B cell (primary cell): ENCODE measurements around the gene F13B. TPM values are rescaled to one million over a fixed set of nuclear protein-coding genes. Genes with fewer than 3 reads are reported as not detected.
"Not testable (repeated sequence)": the region's sequence is repeated elsewhere in the genome, so short reads cannot be mapped to it uniquely, and the experiment has no call there.

Experiments used
- ATAC-seq: fragments of 200-7000 bp; cut with Tn5 transposase; one replicate; pipeline ENCODE4 v1.10.0; 2021; ENCODE audit warnings: low read depth, mild to moderate bottlenecking, moderate number of reproducible peaks, moderate library complexity
- CTCF ChIA-PET: fragments of 350-600 bp; sonication (Branson Sonifier 250); formaldehyde crosslinking; loops from one replicate; lab custom pipeline; 2021; ENCODE audit warnings: antibody characterized with exemption, inconsistent platforms; lab: Charles Lee
- POLR2A ChIA-PET: fragments of 350-600 bp; sonication (Branson Sonifier 250); formaldehyde crosslinking; loops from one replicate; lab custom pipeline; 2021; ENCODE audit warnings: antibody characterized with exemption; lab: Charles Lee
- DNase-seq: peaks from one replicate; pipeline ENCODE4 v3.0.0; 2013
- H2AFZ ChIP-seq: 2 replicates; pipeline ENCODE4 v1.6.1; 2012; ENCODE audit warnings: mild to moderate bottlenecking, low read depth, low read length; ENCODE audit not compliant: insufficient read depth, poor library complexity, severe bottlenecking
- H3K27ac ChIP-seq, 2 donors: 1 replicate in 1 of 2; 2 replicates in 1 of 2; pipeline ENCODE4 v1.5.1; 2012 to 2013; ENCODE audit warnings: low read length in 2 of 2, mild to moderate bottlenecking in 2 of 2, moderate library complexity in 1 of 2
- H3K27me3 ChIP-seq, 4 experiments: fragments of 200-600 bp in 1 of 4; sonication (generic) in 1 of 4; replicated peaks in 1 of 4; 1 replicate in 2 of 4; 2 replicates in 2 of 4; pipeline versions ENCODE4 v1.6.1 to v1.7.0; 2013 to 2016; ENCODE audit warnings: low read length in 3 of 4, mild to moderate bottlenecking in 2 of 4, mixed read lengths in 1 of 4, moderate library complexity in 1 of 4; ENCODE audit not compliant: insufficient read depth in 4 of 4, control insufficient read depth in 3 of 4; ENCODE audit errors: control extremely low read depth in 1 of 4
- H3K36me3 ChIP-seq, 2 experiments: replicated peaks in 1 of 2; 1 replicate in 1 of 2; 2 replicates in 1 of 2; pipeline versions ENCODE4 v1.6.1 to v1.7.1; 2013; ENCODE audit warnings: low read length in 1 of 2; ENCODE audit not compliant: insufficient read depth in 2 of 2, control insufficient read depth in 1 of 2; ENCODE audit errors: control extremely low read depth in 1 of 2, extremely low read depth in 1 of 2
- H3K4me1 ChIP-seq, 2 donors: fragments of 200-600 bp in 1 of 2; sonication (generic) in 1 of 2; 1 replicate in 1 of 2; 2 replicates in 1 of 2; pipeline versions ENCODE4 v1.5.1 to v1.6.1; 2013 to 2017; ENCODE audit warnings: low read length in 2 of 2; ENCODE audit not compliant: control insufficient read depth in 2 of 2, insufficient read depth in 2 of 2
- H3K4me2 ChIP-seq: replicated peaks from 2 replicates; pipeline ENCODE3; 2012; ENCODE audit warnings: mild to moderate bottlenecking, low read depth, low read length; ENCODE audit not compliant: poor library complexity, severe bottlenecking
- H3K4me3 ChIP-seq, 5 experiments: fragments of 200-600 bp in 1 of 5; sonication (generic) in 1 of 5; 1 replicate in 3 of 5; 2 replicates in 2 of 5; pipeline versions ENCODE4 v1.5.1 to v1.7.0; 2011 to 2016; ENCODE audit warnings: low read length in 4 of 5, mild to moderate bottlenecking in 4 of 5, low read depth in 2 of 5, control low read depth in 1 of 5, moderate library complexity in 1 of 5; ENCODE audit not compliant: insufficient read depth in 1 of 5; ENCODE audit errors: control extremely low read depth in 1 of 5, extremely low read depth in 1 of 5
- H3K79me2 ChIP-seq: fragments of 200-600 bp; sonication (generic); one replicate; pipeline ENCODE4 v1.6.0; 2016; ENCODE audit warnings: low read length; ENCODE audit not compliant: control insufficient read depth, insufficient read depth
- H3K9ac ChIP-seq: fragments of 200-600 bp; sonication (generic); 2 replicates; pipeline ENCODE4 v1.6.1; 2017; ENCODE audit warnings: mild to moderate bottlenecking, low read length, moderate library complexity
- H3K9me3 ChIP-seq, 3 donors: one replicate each; pipeline versions ENCODE4 v1.6.1 to v1.7.1; 2013; ENCODE audit warnings: low read length in 2 of 3; ENCODE audit not compliant: control insufficient read depth in 2 of 3, insufficient read depth in 1 of 3; ENCODE audit errors: control extremely low read depth in 1 of 3
- H4K20me1 ChIP-seq: 2 replicates; pipeline ENCODE4 v1.6.0; 2012; ENCODE audit warnings: mild to moderate bottlenecking, low read length; ENCODE audit not compliant: insufficient read depth, control insufficient read depth, poor library complexity, severe bottlenecking
- H3K27ac Mint-ChIP-seq: one replicate; pipeline ENCODE4 v1.8.0; 2021; ENCODE audit warnings: mixed read lengths
- H3K27me3 Mint-ChIP-seq: one replicate; pipeline ENCODE4 v1.8.0; 2021; ENCODE audit warnings: mixed read lengths
- H3K4me1 Mint-ChIP-seq: one replicate; pipeline ENCODE4 v1.8.0; 2021; ENCODE audit warnings: mixed read lengths
- H3K4me3 Mint-ChIP-seq: one replicate; pipeline ENCODE4 v1.8.0; 2021; ENCODE audit warnings: mixed read lengths
- H3K9me3 Mint-ChIP-seq: one replicate; pipeline ENCODE4 v1.8.0; 2022; ENCODE audit warnings: mixed read lengths; ENCODE audit not compliant: insufficient read depth
- EZH2 ChIP-seq: IDR thresholded peaks from 2 replicates; pipeline ENCODE4 v1.6.1; 2012; ENCODE audit warnings: borderline replicate concordance, low read depth, mild to moderate bottlenecking, moderate library complexity, low read length; ENCODE audit not compliant: insufficient read depth, poor library complexity, severe bottlenecking
- WGBS: methylation state at CpG from one replicate; pipeline ENCODE4 v1.1.5; 2013; ENCODE audit warnings: missing lambda C conversion rate; ENCODE audit not compliant: insufficient coverage; 5-methylcytosine and 5-hydroxymethylcytosine counted together
- intact Hi-C: fragments of 100-400 bp; cut with micrococcal nuclease; formaldehyde crosslinking; loops from one replicate; pipeline ENCODE4 v1.10.0; 2022
- polyA plus RNA-seq: library from polyadenylated mRNA; depleted of rRNA; stranded (reverse); fragments of >200 nt; gene quantifications from 2 replicates; pipeline ENCODE4 v1.2.3, GENCODE V29; 2012
- total RNA-seq, 2 donors: library from RNA; stranded (reverse); fragments of 120-200 nt in 1 of 2; gene quantifications; 1 replicate in 1 of 2; 2 replicates in 1 of 2; pipeline versions ENCODE4 v1.2.3 to v1.2.4, GENCODE V29; 2013 to 2022
- TF ChIP-seq, protein P1 (sequence below): fragments of 200-600 bp; IDR thresholded peaks from one replicate; pipeline ENCODE4 v1.8.0; 2022; ENCODE audit warnings: antibody characterized with exemption, mild to moderate bottlenecking

Gene F13B
- total and polyA plus RNA-seq, 2 donors (not counting 1 experiment from before 2014, with no cell fraction given): not detected

DNA sequence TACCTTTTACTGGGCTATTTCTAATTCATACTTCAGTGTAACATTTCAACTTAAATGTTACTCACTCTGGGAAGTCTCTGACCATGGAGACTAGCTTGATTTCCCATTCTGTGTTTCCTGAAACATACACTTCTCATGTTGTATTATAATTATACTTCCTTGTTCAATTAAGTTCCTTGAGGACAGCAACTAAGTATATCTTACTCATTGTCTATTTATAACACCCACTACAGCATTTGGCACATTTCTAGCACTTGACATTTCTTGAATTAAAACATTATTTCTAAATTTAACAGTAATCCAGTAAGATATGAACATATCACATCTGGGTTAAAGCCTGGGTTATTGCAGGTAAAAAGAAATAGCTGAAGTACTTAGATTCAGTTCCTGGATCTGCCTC, 32.4 kb upstream of the F13B start:
- H3K4me3 Mint-ChIP-seq: no peak overlapping the region
- H3K4me2 ChIP-seq: no peak overlapping the region
- no peak overlapping the region for H3K27ac Mint-ChIP-seq
- no peaks in the 10 kb centered on the region for H3K4me1 ChIP-seq
- intact Hi-C loops: no loop called here
- no peaks in the 10 kb centered on the region for H3K27me3 Mint-ChIP-seq
- no peak overlapping the region for H3K4me3 ChIP-seq
- no peaks in the 10 kb centered on the region for H3K27me3 ChIP-seq
- H3K36me3 ChIP-seq: peaks cover 0 to 4% of the 10 kb centered on the region in 2 experiments
- H3K4me1 Mint-ChIP-seq: no peaks in the 10 kb centered on the region
- TF ChIP-seq EZH2: no peak
- TF ChIP-seq, protein P1, sequence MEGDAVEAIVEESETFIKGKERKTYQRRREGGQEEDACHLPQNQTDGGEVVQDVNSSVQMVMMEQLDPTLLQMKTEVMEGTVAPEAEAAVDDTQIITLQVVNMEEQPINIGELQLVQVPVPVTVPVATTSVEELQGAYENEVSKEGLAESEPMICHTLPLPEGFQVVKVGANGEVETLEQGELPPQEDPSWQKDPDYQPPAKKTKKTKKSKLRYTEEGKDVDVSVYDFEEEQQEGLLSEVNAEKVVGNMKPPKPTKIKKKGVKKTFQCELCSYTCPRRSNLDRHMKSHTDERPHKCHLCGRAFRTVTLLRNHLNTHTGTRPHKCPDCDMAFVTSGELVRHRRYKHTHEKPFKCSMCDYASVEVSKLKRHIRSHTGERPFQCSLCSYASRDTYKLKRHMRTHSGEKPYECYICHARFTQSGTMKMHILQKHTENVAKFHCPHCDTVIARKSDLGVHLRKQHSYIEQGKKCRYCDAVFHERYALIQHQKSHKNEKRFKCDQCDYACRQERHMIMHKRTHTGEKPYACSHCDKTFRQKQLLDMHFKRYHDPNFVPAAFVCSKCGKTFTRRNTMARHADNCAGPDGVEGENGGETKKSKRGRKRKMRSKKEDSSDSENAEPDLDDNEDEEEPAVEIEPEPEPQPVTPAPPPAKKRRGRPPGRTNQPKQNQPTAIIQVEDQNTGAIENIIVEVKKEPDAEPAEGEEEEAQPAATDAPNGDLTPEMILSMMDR: no peak
- H3K9me3 Mint-ChIP-seq: no peaks in the 10 kb centered on the region
- ChIA-PET CTCF (no interaction called here), POLR2A (no interaction called here)
- ATAC-seq: no peak
- no peak overlapping the region for H3K27ac ChIP-seq
- DNase-seq: no peak
- H3K9ac ChIP-seq: no peak overlapping the region
- no peaks in the 10 kb centered on the region for H3K79me2 ChIP-seq
- no peaks in the 10 kb centered on the region for H4K20me1 ChIP-seq
- H2AFZ ChIP-seq: no peak overlapping the region
- H3K9me3 ChIP-seq: no peaks in the 10 kb centered on the region

DNA sequence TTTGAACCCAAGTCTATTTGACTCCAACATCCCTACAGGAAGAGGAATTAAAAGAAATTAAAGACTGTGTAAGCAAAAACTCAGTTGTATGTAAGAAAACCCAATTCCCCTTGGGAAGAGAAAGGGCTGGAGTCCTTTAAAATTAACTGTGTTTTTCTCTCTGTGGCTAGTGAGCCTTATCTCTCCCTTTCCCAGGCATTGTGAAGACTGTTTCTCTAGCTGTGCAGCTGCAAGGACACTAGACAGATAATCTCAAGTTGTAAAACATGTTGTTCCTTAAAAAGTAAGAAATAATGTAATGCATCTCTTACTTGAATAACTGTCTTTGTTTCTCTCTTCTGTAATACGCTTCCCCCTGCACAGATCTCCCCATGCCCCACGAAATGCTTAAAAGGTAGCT, 29.9 kb upstream of the F13B start:
- H3K79me2 ChIP-seq, DNase-seq, ATAC-seq, H3K9me3 ChIP-seq, H3K4me3 Mint-ChIP-seq, H3K4me1 Mint-ChIP-seq, H3K36me3 ChIP-seq, H3K4me2 ChIP-seq, intact Hi-C loops, H3K9me3 Mint-ChIP-seq, H3K27me3 Mint-ChIP-seq, H3K4me1 ChIP-seq, H3K27ac Mint-ChIP-seq, H3K9ac ChIP-seq, H4K20me1 ChIP-seq, H2AFZ ChIP-seq, H3K4me3 ChIP-seq, H3K27ac ChIP-seq, POLR2A ChIA-PET, H3K27me3 ChIP-seq: not testable (repeated sequence)
- CTCF ChIA-PET: interaction anchor here (0.5 kb wide), 1 partner anchor 139 kb away, joined by 3 read pairs; no protein-coding TSS in a partner anchor
- 100% methylated on average over 2 of the region's 2 CpGs for WGBS
